Calu3 (cell line): ENCODE data around the gene BBOX1. TPM values are rescaled to one million over a fixed set of nuclear protein-coding genes. Genes with fewer than 3 reads are reported as not detected.

Experiments used
- BruUV-seq: library from RNA; stranded (reverse); fragments of 400-500 nt; replicated peaks from 2 replicates; lab custom pipeline; 2021; lab: Mats Ljungman, UMichigan
- CTCF ChIA-PET: fragments of 300-600 bp; sonication (Branson Sonifier 250); formaldehyde crosslinking; loops from one replicate; lab custom pipeline; 2022; ENCODE audit warnings: antibody characterized with exemption; lab: Charles Lee
- DNase-seq: peaks from one replicate; pipeline ENCODE4 v3.0.0; 2022
- H3K27ac Mint-ChIP-seq: one replicate; pipeline ENCODE4 v1.8.0; 2022; ENCODE audit warnings: mixed read lengths; ENCODE audit not compliant: unreplicated experiment
- H3K27me3 Mint-ChIP-seq: one replicate; pipeline ENCODE4 v1.8.0; 2022; ENCODE audit warnings: mixed read lengths; ENCODE audit not compliant: unreplicated experiment
- H3K36me3 Mint-ChIP-seq: one replicate; pipeline ENCODE4 v1.8.0; 2022; ENCODE audit warnings: mild to moderate bottlenecking, moderate library complexity, mixed read lengths; ENCODE audit not compliant: insufficient read depth, unreplicated experiment
- H3K4me1 Mint-ChIP-seq: one replicate; pipeline ENCODE4 v1.8.0; 2022; ENCODE audit warnings: mild to moderate bottlenecking, low read depth, mixed read lengths; ENCODE audit not compliant: unreplicated experiment
- H3K4me3 Mint-ChIP-seq: one replicate; pipeline ENCODE4 v1.8.0; 2022; ENCODE audit warnings: mild to moderate bottlenecking, low read depth, moderate library complexity, mixed read lengths; ENCODE audit not compliant: unreplicated experiment
- H3K9me3 Mint-ChIP-seq: one replicate; pipeline ENCODE4 v1.8.0; 2022; ENCODE audit warnings: low read depth, mixed read lengths; ENCODE audit not compliant: unreplicated experiment
- CTCF ChIP-seq: fragments of 200-600 bp; IDR thresholded peaks from one replicate; pipeline ENCODE4 v1.8.0; 2022; ENCODE audit warnings: antibody characterized with exemption; ENCODE audit not compliant: unreplicated experiment
- intact Hi-C: fragments of 100-400 bp; cut with micrococcal nuclease; formaldehyde crosslinking; loops from one replicate; pipeline ENCODE4 v1.10.0; 2022; ENCODE audit not compliant: unreplicated experiment
- total RNA-seq: library from RNA; stranded (reverse); gene quantifications from 2 replicates; pipeline ENCODE4 v1.2.3, GENCODE V29; 2022

Gene BBOX1
- total RNA-seq, 1 experiment from 2014 or later, result not detected

GRCh38 chr11:27148506-27148905 is 107.9 kb downstream of the BBOX1 start:
- H3K27me3 Mint-ChIP-seq, result no peaks in the 10 kb centered on the region
- intact Hi-C loops, result no loop called here
- no peaks in the 10 kb centered on the region for H3K9me3 Mint-ChIP-seq
- CTCF ChIA-PET, result no interaction called here
- no peaks in the 10 kb centered on the region for H3K4me1 Mint-ChIP-seq
- no peak overlapping the region for H3K27ac Mint-ChIP-seq
- no peak for DNase-seq
- no peak overlapping the region for H3K4me3 Mint-ChIP-seq
- no peaks in the 10 kb centered on the region for H3K36me3 Mint-ChIP-seq
- no TSS peak for BruUV-seq
- TF ChIP-seq CTCF, result no peak

- no peaks in the 10 kb centered on the region for H3K4me1 Mint-ChIP-seq
- no peak overlapping the region for H3K27ac Mint-ChIP-seq
- H3K4me3 Mint-ChIP-seq, result no peak overlapping the region
- intact Hi-C loops, result no loop called here
- H3K27me3 Mint-ChIP-seq, result no peaks in the 10 kb centered on the region
- TF ChIP-seq CTCF, result no peak
- CTCF ChIA-PET, result interaction anchor here (0.6 kb wide), 1 partner anchor 364 kb away, joined by 13 read pairs; no protein-coding TSS in a partner anchor
- no TSS peak for BruUV-seq
- H3K36me3 Mint-ChIP-seq, result no peaks in the 10 kb centered on the region
- H3K9me3 Mint-ChIP-seq, result no peaks in the 10 kb centered on the region
- DNase-seq, result no peak
Observed at GRCh38 chr11:27150098-27150497, 109.5 kb downstream of the BBOX1 start.

GRCh38 chr11:27153136-27153535 is 112.5 kb downstream of the BBOX1 start:
- H3K36me3 Mint-ChIP-seq, result no peaks in the 10 kb centered on the region
- no peak overlapping the region for H3K4me3 Mint-ChIP-seq
- no peak for DNase-seq
- no peaks in the 10 kb centered on the region for H3K9me3 Mint-ChIP-seq
- TF ChIP-seq CTCF, result no peak
- no peak overlapping the region for H3K27ac Mint-ChIP-seq
- CTCF ChIA-PET, result no interaction called here
- intact Hi-C loops, result no loop called here
- no peaks in the 10 kb centered on the region for H3K27me3 Mint-ChIP-seq
- no peaks in the 10 kb centered on the region for H3K4me1 Mint-ChIP-seq
- no TSS peak for BruUV-seq

- CTCF ChIA-PET, result interaction anchor here (0.6 to 2.4 kb wide), 6 partner anchors 9 to 405 kb away, joined by 3 to 17 read pairs (median 4); no protein-coding TSS in a partner anchor
- DNase-seq, result peak; percentile 53
- Mint-ChIP-seq H3K4me3 (no peak overlapping the region), H3K27me3 (peaks cover 23% of the 10 kb centered on the region), H3K27ac (no peak overlapping the region), H3K36me3 (no peaks in the 10 kb centered on the region), H3K4me1 (peaks cover 8% of the 10 kb centered on the region), H3K9me3 (no peaks in the 10 kb centered on the region)
- BruUV-seq, result no TSS peak
- intact Hi-C loops, result loop anchor here (1.0 to 5.0 kb wide), 3 partner anchors 404 to 871 kb away; no protein-coding TSS in a partner anchor
- peak; percentile 71 for TF ChIP-seq CTCF
Observed at GRCh38 chr11:27158456-27159334, 118.1 kb downstream of the BBOX1 start.
